A673 (cell line): ENCODE measurements around the gene PCDHGB5. TPM values are rescaled to one million over a fixed set of nuclear protein-coding genes. Genes with fewer than 3 reads are reported as not detected.

Experiments used
- BruUV-seq: library from RNA; stranded (reverse); fragments of 400-500 nt; replicated peaks from 2 replicates; lab custom pipeline; 2021; lab: Mats Ljungman, UMichigan
- CTCF ChIA-PET: fragments of 300-600 bp; sonication (Branson Sonifier 250); formaldehyde crosslinking; loops from one replicate; lab custom pipeline; 2022; ENCODE audit warnings: antibody characterized with exemption; lab: Charles Lee
- POLR2A ChIA-PET: fragments of 300-600 bp; sonication (Branson Sonifier 250); formaldehyde crosslinking; loops from one replicate; lab custom pipeline; 2022; ENCODE audit warnings: antibody characterized with exemption; ENCODE audit not compliant: low non-redundant PET; lab: Charles Lee
- DNase-seq: peaks from one replicate; pipeline ENCODE4 v3.0.0-alpha.2; 2015; ENCODE audit warnings: low spot score
- H3K27ac ChIP-seq: fragments of 200-600 bp; sonication (generic); 2 replicates; pipeline ENCODE4 v1.5.1; 2016; ENCODE audit warnings: mixed run types, low read depth, mild to moderate bottlenecking, mixed read lengths, antibody characterized with exemption, low read length; ENCODE audit not compliant: poor library complexity, severe bottlenecking
- H3K27me3 ChIP-seq: fragments of 200-600 bp; sonication (generic); replicated peaks from 2 replicates; pipeline ENCODE4 v1.6.1; 2017; ENCODE audit warnings: mixed run types, low read depth, mild to moderate bottlenecking, mixed read lengths, antibody characterized with exemption, low read length; ENCODE audit not compliant: insufficient read depth, poor library complexity
- H3K36me3 ChIP-seq: fragments of 200-600 bp; sonication (generic); 2 replicates; pipeline ENCODE4 v1.6.1; 2016; ENCODE audit warnings: mixed run types, mild to moderate bottlenecking, mixed read lengths, antibody characterized with exemption, low read length; ENCODE audit not compliant: insufficient read depth, poor library complexity, severe bottlenecking
- H3K4me1 ChIP-seq: fragments of 200-600 bp; sonication (generic); 2 replicates; pipeline ENCODE4 v1.6.1; 2017; ENCODE audit warnings: mixed run types, mild to moderate bottlenecking, mixed read lengths, antibody characterized with exemption, low read length; ENCODE audit not compliant: insufficient read depth, poor library complexity, severe bottlenecking
- H3K4me3 ChIP-seq: fragments of 200-600 bp; sonication (generic); 2 replicates; pipeline ENCODE4 v1.5.1; 2016; ENCODE audit warnings: low read depth, mixed run types, mild to moderate bottlenecking, mixed read lengths, low read length; ENCODE audit not compliant: poor library complexity, severe bottlenecking
- H3K9me3 ChIP-seq: fragments of 200-600 bp; sonication (generic); 2 replicates; pipeline ENCODE4 v1.6.1; 2016; ENCODE audit warnings: mixed run types, low read depth, mild to moderate bottlenecking, mixed read lengths, antibody characterized with exemption, low read length; ENCODE audit not compliant: poor library complexity, severe bottlenecking
- EZH2 ChIP-seq: fragments of 200-600 bp; sonication (generic); IDR thresholded peaks from 2 replicates; pipeline ENCODE4 v1.6.1; 2017; ENCODE audit warnings: borderline replicate concordance, low read depth, mild to moderate bottlenecking, mixed read lengths, antibody characterized with exemption, low read length; ENCODE audit not compliant: poor library complexity, severe bottlenecking
- intact Hi-C: fragments of 100-400 bp; cut with micrococcal nuclease; formaldehyde crosslinking; loops from one replicate; pipeline ENCODE4 v1.10.0; 2022; ENCODE audit not compliant: unreplicated experiment
- total RNA-seq: library from RNA; stranded (reverse); gene quantifications from 2 replicates; pipeline ENCODE4 v1.2.3, GENCODE V29; 2021
- TF ChIP-seq, protein P1 (sequence below): fragments of 300-800, 200-600 bp; sonication (generic); conservative IDR thresholded peaks from 2 replicates; pipeline ENCODE4 v1.5.1; 2017; ENCODE audit warnings: low read depth, mild to moderate bottlenecking, antibody characterized with exemption, low read length, moderate library complexity, mixed read lengths

The PCDHGB5 gene
- total RNA-seq, 1 experiment from 2014 or later, result 43.3 TPM

DNA sequence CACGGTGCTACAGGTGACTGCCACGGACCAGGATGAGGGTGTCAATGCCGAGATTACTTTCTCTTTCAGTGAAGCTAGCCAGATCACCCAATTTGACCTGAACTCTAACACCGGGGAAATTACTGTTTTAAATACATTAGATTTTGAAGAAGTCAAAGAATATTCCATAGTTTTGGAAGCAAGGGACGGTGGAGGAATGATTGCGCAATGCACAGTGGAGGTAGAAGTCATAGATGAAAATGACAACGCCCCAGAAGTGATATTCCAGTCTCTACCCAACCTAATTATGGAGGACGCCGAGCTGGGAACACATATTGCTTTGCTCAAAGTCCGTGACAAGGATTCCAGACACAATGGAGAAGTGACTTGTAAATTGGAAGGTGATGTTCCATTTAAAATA, 9.1 kb upstream of the PCDHGB5 start:
- TF ChIP-seq, protein P1, sequence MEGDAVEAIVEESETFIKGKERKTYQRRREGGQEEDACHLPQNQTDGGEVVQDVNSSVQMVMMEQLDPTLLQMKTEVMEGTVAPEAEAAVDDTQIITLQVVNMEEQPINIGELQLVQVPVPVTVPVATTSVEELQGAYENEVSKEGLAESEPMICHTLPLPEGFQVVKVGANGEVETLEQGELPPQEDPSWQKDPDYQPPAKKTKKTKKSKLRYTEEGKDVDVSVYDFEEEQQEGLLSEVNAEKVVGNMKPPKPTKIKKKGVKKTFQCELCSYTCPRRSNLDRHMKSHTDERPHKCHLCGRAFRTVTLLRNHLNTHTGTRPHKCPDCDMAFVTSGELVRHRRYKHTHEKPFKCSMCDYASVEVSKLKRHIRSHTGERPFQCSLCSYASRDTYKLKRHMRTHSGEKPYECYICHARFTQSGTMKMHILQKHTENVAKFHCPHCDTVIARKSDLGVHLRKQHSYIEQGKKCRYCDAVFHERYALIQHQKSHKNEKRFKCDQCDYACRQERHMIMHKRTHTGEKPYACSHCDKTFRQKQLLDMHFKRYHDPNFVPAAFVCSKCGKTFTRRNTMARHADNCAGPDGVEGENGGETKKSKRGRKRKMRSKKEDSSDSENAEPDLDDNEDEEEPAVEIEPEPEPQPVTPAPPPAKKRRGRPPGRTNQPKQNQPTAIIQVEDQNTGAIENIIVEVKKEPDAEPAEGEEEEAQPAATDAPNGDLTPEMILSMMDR, result no peak
- no peak for TF ChIP-seq EZH2
- H3K4me1 ChIP-seq, result no peaks in the 10 kb centered on the region
- peaks cover 69% of the 10 kb centered on the region for H3K9me3 ChIP-seq
- H3K27me3 ChIP-seq, result no peaks in the 10 kb centered on the region
- ChIA-PET POLR2A (no interaction called here), CTCF (no interaction called here)
- BruUV-seq, result no TSS peak
- intact Hi-C loops, result no loop called here
- H3K27ac ChIP-seq, result no peak overlapping the region
- no peak overlapping the region for H3K4me3 ChIP-seq
- no peaks in the 10 kb centered on the region for H3K36me3 ChIP-seq
- no peak for DNase-seq

DNA sequence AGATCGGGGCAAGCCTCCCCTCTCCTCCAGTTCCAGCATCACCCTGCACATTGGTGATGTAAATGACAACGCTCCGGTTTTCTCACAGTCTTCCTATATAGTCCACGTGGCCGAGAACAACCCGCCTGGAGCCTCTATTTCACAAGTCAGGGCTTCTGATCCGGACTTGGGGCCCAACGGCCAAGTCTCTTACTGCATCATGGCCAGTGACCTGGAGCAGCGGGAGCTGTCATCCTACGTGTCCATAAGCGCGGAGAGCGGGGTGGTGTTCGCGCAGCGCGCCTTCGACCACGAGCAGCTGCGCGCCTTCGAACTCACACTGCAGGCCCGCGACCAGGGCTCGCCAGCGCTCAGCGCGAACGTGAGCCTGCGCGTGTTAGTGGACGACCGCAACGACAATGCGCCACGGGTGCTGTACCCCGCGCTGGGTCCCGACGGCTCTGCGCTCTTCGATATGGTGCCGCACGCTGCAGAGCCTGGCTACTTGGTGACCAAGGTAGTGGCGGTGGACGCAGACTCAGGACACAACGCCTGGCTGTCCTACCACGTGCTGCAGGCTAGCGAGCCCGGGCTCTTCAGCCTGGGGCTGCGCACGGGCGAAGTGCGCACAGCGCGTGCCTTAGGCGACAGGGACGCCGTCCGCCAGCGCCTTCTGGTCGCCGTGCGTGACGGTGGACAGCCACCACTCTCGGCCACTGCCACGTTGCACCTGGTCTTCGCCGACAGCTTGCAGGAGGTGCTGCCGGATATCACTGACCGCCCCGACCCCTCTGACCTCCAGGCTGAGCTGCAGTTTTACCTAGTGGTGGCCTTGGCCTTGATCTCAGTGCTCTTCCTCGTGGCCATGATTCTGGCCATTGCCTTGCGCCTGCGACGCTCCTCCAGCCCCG, 8.3 kb upstream of the PCDHGB5 start:
- H3K4me3 ChIP-seq, result no peak overlapping the region
- no peak overlapping the region for H3K27ac ChIP-seq
- H3K4me1 ChIP-seq, result no peaks in the 10 kb centered on the region
- TF ChIP-seq, protein P1, result no peak
- TF ChIP-seq EZH2, result no peak
- no peaks in the 10 kb centered on the region for H3K36me3 ChIP-seq
- intact Hi-C loops, result no loop called here
- BruUV-seq, result no TSS peak
- peaks cover 62% of the 10 kb centered on the region for H3K9me3 ChIP-seq
- POLR2A ChIA-PET, result no interaction called here
- DNase-seq, result no peak
- CTCF ChIA-PET, result no interaction called here
- H3K27me3 ChIP-seq, result no peaks in the 10 kb centered on the region

DNA sequence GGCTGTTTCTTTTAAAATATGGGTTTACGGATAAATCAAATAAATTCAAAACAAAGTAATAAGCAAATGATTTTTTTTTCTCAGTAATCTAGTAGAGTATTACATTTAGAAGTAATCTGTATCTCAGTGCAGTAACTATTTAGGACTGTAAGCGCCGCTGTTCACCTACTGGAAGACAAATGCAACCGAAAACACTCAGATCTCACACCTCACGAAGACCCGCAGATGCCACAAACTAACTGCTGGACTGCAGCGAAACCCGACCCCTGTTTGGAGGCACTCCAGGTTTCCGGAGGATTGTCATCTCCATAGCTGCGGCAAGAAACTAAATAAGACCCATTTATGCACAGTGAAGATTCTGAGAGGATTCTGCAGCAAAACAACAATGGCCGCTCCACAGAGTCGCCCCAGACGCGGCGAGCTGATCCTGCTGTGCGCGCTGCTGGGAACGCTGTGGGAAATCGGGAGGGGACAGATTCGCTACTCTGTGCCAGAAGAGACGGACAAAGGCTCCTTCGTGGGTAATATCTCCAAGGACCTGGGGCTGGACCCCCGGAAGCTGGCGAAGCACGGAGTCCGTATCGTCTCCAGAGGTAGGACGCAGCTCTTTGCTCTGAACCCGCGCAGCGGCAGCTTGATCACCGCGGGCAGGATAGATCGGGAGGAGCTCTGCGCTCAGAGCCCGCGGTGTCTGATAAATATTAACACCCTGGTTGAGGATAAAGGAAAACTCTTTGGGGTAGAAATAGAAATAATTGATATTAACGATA, 5.1 kb upstream of the PCDHGB5 start, which contains the start of gene PCDHGA8:
Gene PCDHGA8, plus strand, starts transcription at position 205 of the 770 bp plus-strand sequence. Its CDS starts 181 bp downstream, at position 386.
- no peak for TF ChIP-seq EZH2
- TF ChIP-seq, protein P1, result peak; percentile 44
- H3K36me3 ChIP-seq, result no peaks in the 10 kb centered on the region
- H3K9me3 ChIP-seq, result peaks cover 54% of the 10 kb centered on the region
- ChIA-PET CTCF (no interaction called here), POLR2A (no interaction called here)
- no TSS peak for BruUV-seq
- intact Hi-C loops, result no loop called here
- peak; percentile 71 for DNase-seq
- H3K27me3 ChIP-seq, result no peaks in the 10 kb centered on the region
- H3K4me3 ChIP-seq, result no peak within 1 kb of the TSS
- no peaks in the 10 kb centered on the region for H3K4me1 ChIP-seq
- H3K27ac ChIP-seq, result no peak within 1 kb of the TSS
